ENCODE results near the gene STAM. TPM values are rescaled to one million over a fixed set of nuclear protein-coding genes. Genes with fewer than 3 reads are reported as not detected.
A peak's percentile ranks its signal among the peaks of the same experiment; 100 is the strongest.

Gene STAM
- total and polyA plus RNA-seq, 10 of the 15 experiments (the other 5 are each of a cell fraction or from before 2014, with no cell fraction given), result 8.8 to 15.9 (median 14.4) TPM

- Histone ChIP-seq H3K4me1 (ENCODE audit: control insufficient read depth, insufficient read depth, low read length) (peaks cover 13% of the 10 kb centered on the region), H3K27ac (ENCODE audit: control insufficient read depth, insufficient read depth) (no peak overlapping the region), H2AFZ (ENCODE audit: control insufficient read depth, low read depth, low read length) (no peak overlapping the region), H3K27me3 (replicated peaks in 1 of 2; ENCODE audit: control insufficient read depth in 2 of 2, insufficient read depth in 2 of 2, low read length in 1 of 2) (no peaks in the 10 kb centered on the region; a peak in 1 of 4 replicates), H3K9ac (ENCODE audit: control insufficient read depth, insufficient read depth, low read length) (no peak overlapping the region), H4K20me1 (ENCODE audit: control insufficient read depth, insufficient read depth) (no peaks in the 10 kb centered on the region), H3K9me3 (replicated peaks; ENCODE audit: control insufficient read depth, insufficient read depth, low read length) (no peaks in the 10 kb centered on the region), H3K36me3 (ENCODE audit: control insufficient read depth in 2 of 2, insufficient read depth in 2 of 2, low read length in 1 of 2) (no peaks in the 10 kb centered on the region), H3K79me2 (ENCODE audit: control insufficient read depth, insufficient read depth, low read length) (no peaks in the 10 kb centered on the region), H3K4me3 (peak overlapping the region; percentile 31; the same call in 1 of the 2 replicates), H3K4me2 (ENCODE audit: control insufficient read depth, insufficient read depth) (peak overlapping the region; percentile 32)
- no TSS peak for BruUV-seq (replicated peaks)
- ChIA-PET POLR2A (interaction anchor here (1.0 kb wide), 2 partner anchors 9 to 842 kb away, joined by 3 to 4 read pairs; no protein-coding TSS in a partner anchor), SMC1A (ENCODE audit: uncharacterized antibody, unreplicated experiment) (interaction anchor here (0.7 to 1.5 kb wide), 3 partner anchors 13 to 109 kb away, joined by 3 to 8 read pairs (median 5); no protein-coding TSS in a partner anchor), RAD21 (ENCODE audit: unreplicated experiment) (interaction anchor here (0.7 to 1.0 kb wide), 3 partner anchors 12 to 347 kb away, joined by 3 to 5 read pairs (median 3); no protein-coding TSS in a partner anchor), CTCF (interaction anchor here (0.5 to 1.9 kb wide), 5 partner anchors 9 to 148 kb away, joined by 4 to 5 read pairs (median 4); no protein-coding TSS in a partner anchor)
- DNase-seq (ENCODE audit: low read depth, low spot score) (peak; percentile 53), FAIRE-seq (peak; percentile 96), ATAC-seq (peak; percentile 95)
- intact Hi-C loops (cut with micrococcal nuclease; ENCODE audit: unreplicated experiment), result no loop called here
- in situ Hi-C loops (cut with MboI), result no loop called here
- WGBS (ENCODE audit: insufficient coverage, insufficient replicate concordance, low lambda C conversion rate, missing lambda C conversion rate), result 22% methylated on average over 7 of the region's 7 CpGs
- TF ChIP-seq ZNF274 (IDR thresholded peaks at IDR 0.05; ENCODE audit: insufficient read depth, insufficient read length) (no peak), EGR1 (IDR thresholded peaks at IDR 0.05; ENCODE audit: borderline replicate concordance in 1 of 2, low read depth in 2 of 2, low read length in 2 of 2) (no peak), IRF4 (IDR thresholded peaks at IDR 0.05; ENCODE audit: low read depth, low read length) (no peak; the same call in 1 of the 2 replicates), YY1 (IDR thresholded peaks at IDR 0.05; ENCODE audit: low read depth, low read length) (no peak), ASH2L (IDR thresholded peaks at IDR 0.05; ENCODE audit: borderline replicate concordance, low read depth) (no peak), TCF3 (IDR thresholded peaks at IDR 0.05; ENCODE audit: borderline replicate concordance, insufficient read depth, low read depth, low read length) (no peak), RB1 (IDR thresholded peaks at IDR 0.05; ENCODE audit: borderline replicate concordance) (no peak), HCFC1 (IDR thresholded peaks at IDR 0.05; ENCODE audit: low read length) (no peak), MEF2A (IDR thresholded peaks at IDR 0.05; ENCODE audit: insufficient read depth, low read depth, low read length) (no peak), RAD51 (IDR thresholded peaks at IDR 0.05) (peak; percentile 67; the same call in 1 of the 2 replicates), STAT3 (IDR thresholded peaks at IDR 0.05; ENCODE audit: low read depth, low read length) (no peak)
- TF ChIP-seq, protein P1, sequence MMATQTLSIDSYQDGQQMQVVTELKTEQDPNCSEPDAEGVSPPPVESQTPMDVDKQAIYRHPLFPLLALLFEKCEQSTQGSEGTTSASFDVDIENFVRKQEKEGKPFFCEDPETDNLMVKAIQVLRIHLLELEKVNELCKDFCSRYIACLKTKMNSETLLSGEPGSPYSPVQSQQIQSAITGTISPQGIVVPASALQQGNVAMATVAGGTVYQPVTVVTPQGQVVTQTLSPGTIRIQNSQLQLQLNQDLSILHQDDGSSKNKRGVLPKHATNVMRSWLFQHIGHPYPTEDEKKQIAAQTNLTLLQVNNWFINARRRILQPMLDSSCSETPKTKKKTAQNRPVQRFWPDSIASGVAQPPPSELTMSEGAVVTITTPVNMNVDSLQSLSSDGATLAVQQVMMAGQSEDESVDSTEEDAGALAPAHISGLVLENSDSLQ (IDR thresholded peaks at IDR 0.05), result no peak
- TF ChIP-seq, protein P2, sequence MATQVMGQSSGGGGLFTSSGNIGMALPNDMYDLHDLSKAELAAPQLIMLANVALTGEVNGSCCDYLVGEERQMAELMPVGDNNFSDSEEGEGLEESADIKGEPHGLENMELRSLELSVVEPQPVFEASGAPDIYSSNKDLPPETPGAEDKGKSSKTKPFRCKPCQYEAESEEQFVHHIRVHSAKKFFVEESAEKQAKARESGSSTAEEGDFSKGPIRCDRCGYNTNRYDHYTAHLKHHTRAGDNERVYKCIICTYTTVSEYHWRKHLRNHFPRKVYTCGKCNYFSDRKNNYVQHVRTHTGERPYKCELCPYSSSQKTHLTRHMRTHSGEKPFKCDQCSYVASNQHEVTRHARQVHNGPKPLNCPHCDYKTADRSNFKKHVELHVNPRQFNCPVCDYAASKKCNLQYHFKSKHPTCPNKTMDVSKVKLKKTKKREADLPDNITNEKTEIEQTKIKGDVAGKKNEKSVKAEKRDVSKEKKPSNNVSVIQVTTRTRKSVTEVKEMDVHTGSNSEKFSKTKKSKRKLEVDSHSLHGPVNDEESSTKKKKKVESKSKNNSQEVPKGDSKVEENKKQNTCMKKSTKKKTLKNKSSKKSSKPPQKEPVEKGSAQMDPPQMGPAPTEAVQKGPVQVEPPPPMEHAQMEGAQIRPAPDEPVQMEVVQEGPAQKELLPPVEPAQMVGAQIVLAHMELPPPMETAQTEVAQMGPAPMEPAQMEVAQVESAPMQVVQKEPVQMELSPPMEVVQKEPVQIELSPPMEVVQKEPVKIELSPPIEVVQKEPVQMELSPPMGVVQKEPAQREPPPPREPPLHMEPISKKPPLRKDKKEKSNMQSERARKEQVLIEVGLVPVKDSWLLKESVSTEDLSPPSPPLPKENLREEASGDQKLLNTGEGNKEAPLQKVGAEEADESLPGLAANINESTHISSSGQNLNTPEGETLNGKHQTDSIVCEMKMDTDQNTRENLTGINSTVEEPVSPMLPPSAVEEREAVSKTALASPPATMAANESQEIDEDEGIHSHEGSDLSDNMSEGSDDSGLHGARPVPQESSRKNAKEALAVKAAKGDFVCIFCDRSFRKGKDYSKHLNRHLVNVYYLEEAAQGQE (IDR thresholded peaks at IDR 0.05; ENCODE audit: low read depth, low read length), result no peak
- TF ChIP-seq, protein P3, sequence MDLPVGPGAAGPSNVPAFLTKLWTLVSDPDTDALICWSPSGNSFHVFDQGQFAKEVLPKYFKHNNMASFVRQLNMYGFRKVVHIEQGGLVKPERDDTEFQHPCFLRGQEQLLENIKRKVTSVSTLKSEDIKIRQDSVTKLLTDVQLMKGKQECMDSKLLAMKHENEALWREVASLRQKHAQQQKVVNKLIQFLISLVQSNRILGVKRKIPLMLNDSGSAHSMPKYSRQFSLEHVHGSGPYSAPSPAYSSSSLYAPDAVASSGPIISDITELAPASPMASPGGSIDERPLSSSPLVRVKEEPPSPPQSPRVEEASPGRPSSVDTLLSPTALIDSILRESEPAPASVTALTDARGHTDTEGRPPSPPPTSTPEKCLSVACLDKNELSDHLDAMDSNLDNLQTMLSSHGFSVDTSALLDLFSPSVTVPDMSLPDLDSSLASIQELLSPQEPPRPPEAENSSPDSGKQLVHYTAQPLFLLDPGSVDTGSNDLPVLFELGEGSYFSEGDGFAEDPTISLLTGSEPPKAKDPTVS (IDR thresholded peaks at IDR 0.05; ENCODE audit: low read depth, low read length), result no peak
- TF ChIP-seq, protein P4, sequence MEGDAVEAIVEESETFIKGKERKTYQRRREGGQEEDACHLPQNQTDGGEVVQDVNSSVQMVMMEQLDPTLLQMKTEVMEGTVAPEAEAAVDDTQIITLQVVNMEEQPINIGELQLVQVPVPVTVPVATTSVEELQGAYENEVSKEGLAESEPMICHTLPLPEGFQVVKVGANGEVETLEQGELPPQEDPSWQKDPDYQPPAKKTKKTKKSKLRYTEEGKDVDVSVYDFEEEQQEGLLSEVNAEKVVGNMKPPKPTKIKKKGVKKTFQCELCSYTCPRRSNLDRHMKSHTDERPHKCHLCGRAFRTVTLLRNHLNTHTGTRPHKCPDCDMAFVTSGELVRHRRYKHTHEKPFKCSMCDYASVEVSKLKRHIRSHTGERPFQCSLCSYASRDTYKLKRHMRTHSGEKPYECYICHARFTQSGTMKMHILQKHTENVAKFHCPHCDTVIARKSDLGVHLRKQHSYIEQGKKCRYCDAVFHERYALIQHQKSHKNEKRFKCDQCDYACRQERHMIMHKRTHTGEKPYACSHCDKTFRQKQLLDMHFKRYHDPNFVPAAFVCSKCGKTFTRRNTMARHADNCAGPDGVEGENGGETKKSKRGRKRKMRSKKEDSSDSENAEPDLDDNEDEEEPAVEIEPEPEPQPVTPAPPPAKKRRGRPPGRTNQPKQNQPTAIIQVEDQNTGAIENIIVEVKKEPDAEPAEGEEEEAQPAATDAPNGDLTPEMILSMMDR (IDR thresholded peaks at IDR 0.05 in 2 of 3, conservative IDR thresholded peaks at IDR 0.05 in 1 of 3; ENCODE audit: control insufficient read depth in 2 of 3, extremely low read depth in 1 of 3, insufficient read depth in 1 of 3, low read depth in 3 of 3, low read length in 3 of 3), result no peak
Measured at GRCh38 chr10:17756557-17757217, 112.7 kb downstream of the STAM start.
